H9 (cell line): ENCODE results near the gene EXOC6. TPM values are rescaled to one million over a fixed set of nuclear protein-coding genes. Genes with fewer than 3 reads are reported as not detected.

Source experiments
- DNase-seq: peaks from one replicate; pipeline ENCODE4 v3.0.0-alpha.2; 2017
- H2AFZ ChIP-seq: one replicate; pipeline ENCODE4 v1.6.1; 2013; ENCODE audit warnings: mild to moderate bottlenecking, low read length, control low read depth, moderate library complexity
- H2AK5ac ChIP-seq: 2 replicates; pipeline ENCODE4 v1.6.1; 2013; ENCODE audit warnings: low read length, control low read depth, mixed read lengths; ENCODE audit not compliant: insufficient read length
- H2BK120ac ChIP-seq: one replicate; pipeline ENCODE4 v1.6.1; 2013; ENCODE audit warnings: low read depth, mild to moderate bottlenecking, low read length, control low read depth, inconsistent platforms; ENCODE audit not compliant: poor library complexity, severe bottlenecking
- H2BK12ac ChIP-seq: 2 replicates; pipeline ENCODE4 v1.6.1; 2013; ENCODE audit warnings: low read length, control low read depth, mixed read lengths, low read depth; ENCODE audit not compliant: insufficient read length
- H2BK15ac ChIP-seq: 2 replicates; pipeline ENCODE4 v1.6.1; 2013; ENCODE audit warnings: low read depth, low read length, control low read depth
- H2BK20ac ChIP-seq: one replicate; pipeline ENCODE4 v1.6.1; 2013; ENCODE audit warnings: low read depth, mild to moderate bottlenecking, low read length, control low read depth, inconsistent platforms; ENCODE audit not compliant: poor library complexity, severe bottlenecking
- H2BK5ac ChIP-seq: 2 replicates; pipeline ENCODE4 v1.6.1; 2013; ENCODE audit warnings: low read length, control low read depth, mixed read lengths; ENCODE audit not compliant: insufficient read length
- H3K14ac ChIP-seq: 2 replicates; pipeline ENCODE4 v1.6.1; 2013; ENCODE audit warnings: low read length, control low read depth; ENCODE audit not compliant: insufficient read depth
- H3K18ac ChIP-seq: 2 replicates; pipeline ENCODE4 v1.6.1; 2013; ENCODE audit warnings: low read depth, mild to moderate bottlenecking, mixed read lengths, low read length, control low read depth; ENCODE audit not compliant: insufficient read length
- H3K23ac ChIP-seq: 2 replicates; pipeline ENCODE4 v1.6.1; 2013; ENCODE audit warnings: low read length, control low read depth, mixed read lengths, low read depth; ENCODE audit not compliant: insufficient read length
- H3K23me2 ChIP-seq: 2 replicates; pipeline ENCODE4 v1.6.1; 2013; ENCODE audit warnings: low read depth, mild to moderate bottlenecking, mixed read lengths, low read length, control low read depth; ENCODE audit not compliant: insufficient read length, poor library complexity, severe bottlenecking
- H3K27ac ChIP-seq: 2 replicates; pipeline ENCODE4 v1.5.1; 2013; ENCODE audit warnings: low read length, control low read depth, mixed read lengths, low read depth; ENCODE audit not compliant: insufficient read length
- H3K27me3 ChIP-seq: 2 replicates; pipeline ENCODE4 v1.6.1; 2013; ENCODE audit warnings: low read length, control low read depth, inconsistent platforms; ENCODE audit not compliant: insufficient read depth
- H3K4ac ChIP-seq: 2 replicates; pipeline ENCODE4 v1.6.1; 2013; ENCODE audit warnings: low read depth, mild to moderate bottlenecking, control low read depth, inconsistent platforms, low read length, moderate library complexity
- H3K4me1 ChIP-seq: 2 replicates; pipeline ENCODE4 v1.6.1; 2013; ENCODE audit warnings: low read length, control low read depth, inconsistent platforms; ENCODE audit not compliant: insufficient read depth
- H3K4me2 ChIP-seq: 2 replicates; pipeline ENCODE4 v1.6.1; 2013; ENCODE audit warnings: low read length, control low read depth, mixed read lengths; ENCODE audit not compliant: insufficient read length, insufficient read depth
- H3K56ac ChIP-seq: 2 replicates; pipeline ENCODE4 v1.6.1; 2013; ENCODE audit warnings: low read depth, mild to moderate bottlenecking, mixed read lengths, low read length, control low read depth; ENCODE audit not compliant: insufficient read length
- H3K79me1 ChIP-seq: 2 replicates; pipeline ENCODE4 v1.6.1; 2013; ENCODE audit warnings: low read depth, mild to moderate bottlenecking, moderate library complexity, low read length, control low read depth, inconsistent platforms; ENCODE audit not compliant: insufficient read depth, poor library complexity, severe bottlenecking
- H3K79me2 ChIP-seq: 2 replicates; pipeline ENCODE4 v1.6.1; 2013; ENCODE audit warnings: low read length, control low read depth, inconsistent platforms; ENCODE audit not compliant: insufficient read depth
- H3K9ac ChIP-seq: 2 replicates; pipeline ENCODE4 v1.6.1; 2013; ENCODE audit warnings: low read length, control low read depth, mixed read lengths; ENCODE audit not compliant: insufficient read length; ENCODE audit errors: extremely low read depth
- H3K9me3 ChIP-seq: one replicate; pipeline ENCODE4 v1.6.1; 2013; ENCODE audit warnings: low read depth, low read length, inconsistent platforms; ENCODE audit not compliant: control insufficient read depth
- H3T11ph ChIP-seq: one replicate; pipeline ENCODE4 v1.6.1; 2013; ENCODE audit warnings: mild to moderate bottlenecking, low read length, control low read depth, inconsistent platforms
- H4K20me1 ChIP-seq: one replicate; pipeline ENCODE4 v1.6.1; 2013; ENCODE audit not compliant: control insufficient read depth, insufficient read length, insufficient read depth
- H4K5ac ChIP-seq: 2 replicates; pipeline ENCODE4 v1.6.1; 2013; ENCODE audit warnings: low read depth, mild to moderate bottlenecking, mixed read lengths, low read length, control low read depth; ENCODE audit not compliant: insufficient read length
- H4K8ac ChIP-seq: replicated peaks from 2 replicates; pipeline ENCODE4 v1.6.1; 2013; ENCODE audit warnings: low read length, control low read depth, mixed read lengths, low read depth; ENCODE audit not compliant: insufficient read length
- H4K91ac ChIP-seq: 2 replicates; pipeline ENCODE4 v1.6.1; 2013; ENCODE audit warnings: low read depth, mild to moderate bottlenecking, moderate library complexity, mixed read lengths, low read length, control low read depth; ENCODE audit not compliant: insufficient read length
- H3K27ac Mint-ChIP-seq, 3 experiments: 2 replicates in 2 of 3; 3 replicates in 1 of 3; pipeline ENCODE4 v1.8.0; 2020 to 2021; ENCODE audit warnings: mixed read lengths in 3 of 3, mild to moderate bottlenecking in 1 of 3, moderate library complexity in 1 of 3
- H3K27me3 Mint-ChIP-seq: 2 replicates; pipeline ENCODE4 v1.8.0; 2021; ENCODE audit warnings: low read depth, mild to moderate bottlenecking, moderate library complexity, mixed read lengths
- H3K36me3 Mint-ChIP-seq, 3 experiments: 2 replicates in 2 of 3; 3 replicates in 1 of 3; pipeline ENCODE4 v1.8.0; 2020 to 2021; ENCODE audit warnings: low read depth in 3 of 3, mixed read lengths in 3 of 3; ENCODE audit not compliant: insufficient read depth in 1 of 3
- H3K4me1 Mint-ChIP-seq, 2 experiments: 2 replicates each; pipeline ENCODE4 v1.8.0; 2020; ENCODE audit warnings: mixed read lengths in 2 of 2
- H3K4me3 Mint-ChIP-seq, 2 experiments: 2 replicates in 1 of 2; 3 replicates in 1 of 2; pipeline ENCODE4 v1.8.0; 2020 to 2021; ENCODE audit warnings: mild to moderate bottlenecking in 2 of 2, mixed read lengths in 2 of 2, moderate library complexity in 1 of 2
- H3K9me3 Mint-ChIP-seq, 2 experiments: 2 replicates in 1 of 2; 3 replicates in 1 of 2; pipeline ENCODE4 v1.8.0; 2020; ENCODE audit warnings: mild to moderate bottlenecking in 2 of 2, mixed read lengths in 2 of 2, moderate library complexity in 1 of 2
- CTCF ChIP-seq: fragments of 200-600 bp; sonication (generic); conservative IDR thresholded peaks from 3 replicates; pipeline ENCODE4 v1.8.0; 2021; ENCODE audit warnings: antibody characterized with exemption, mild to moderate bottlenecking
- WGBS: extraction: QIAGEN DNeasy Blood & Tissue Kit; methylation state at CpG from one replicate; pipeline ENCODE4 v1.1.7; 2013; ENCODE audit warnings: missing lambda C conversion rate, low lambda C conversion rate, mixed read lengths; ENCODE audit not compliant: insufficient read length; ENCODE audit errors: extremely low coverage; 5-methylcytosine and 5-hydroxymethylcytosine counted together
- total RNA-seq: library from RNA; stranded (reverse); gene quantifications from 2 replicates; pipeline ENCODE4 v1.2.1, GENCODE V29; 2021

The EXOC6 gene
- total RNA-seq, 1 experiment from 2014 or later = 9.0 TPM

DNA sequence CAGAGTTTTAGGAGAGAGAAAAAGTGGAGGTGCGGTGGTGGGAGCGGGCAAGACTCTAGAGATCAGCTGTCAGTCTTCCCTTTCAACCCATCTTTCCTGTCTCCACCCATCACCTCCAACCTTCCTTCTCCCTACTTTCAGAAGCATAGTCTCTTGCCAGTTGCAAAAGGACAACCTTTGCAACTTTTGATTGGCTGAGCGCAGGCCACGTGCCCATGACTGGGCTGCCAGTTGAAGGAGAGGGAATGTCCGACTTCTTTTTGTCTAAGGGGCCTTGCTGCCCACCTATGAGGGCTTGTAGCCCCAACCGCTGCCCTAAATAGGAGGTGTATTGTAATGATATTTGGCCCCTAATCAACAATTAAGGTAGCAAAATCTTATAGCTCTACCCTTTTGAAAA lies 238.0 kb downstream of the EXOC6 start:
- Histone ChIP-seq H4K91ac (no peak overlapping the region), H3K4me2 (no peak overlapping the region), H3K14ac (no peak overlapping the region), H3T11ph (no peak overlapping the region), H3K27ac (no peak overlapping the region), H4K8ac (no peak overlapping the region), H3K23me2 (no peaks in the 10 kb centered on the region), H3K9me3 (no peaks in the 10 kb centered on the region), H3K79me2 (no peaks in the 10 kb centered on the region), H3K27me3 (no peaks in the 10 kb centered on the region; the same call in 1 of the 2 replicates), H4K20me1 (no peaks in the 10 kb centered on the region), H2BK20ac (no peak overlapping the region), H3K4me1 (peaks cover 5% of the 10 kb centered on the region; the same call in 1 of the 2 replicates), H3K56ac (no peak overlapping the region), H3K9ac (no peak overlapping the region), H2BK5ac (no peak overlapping the region), H2AK5ac (no peak overlapping the region), H2AFZ (no peak overlapping the region), H3K79me1 (no peaks in the 10 kb centered on the region), H3K18ac (no peak overlapping the region), H4K5ac (no peak overlapping the region), H3K4ac (no peak overlapping the region), H3K23ac (no peak overlapping the region), H2BK120ac (no peak overlapping the region), H2BK12ac (no peak overlapping the region), H2BK15ac (no peak overlapping the region)
- H3K27ac Mint-ChIP-seq = no peak overlapping the region
- H3K9me3 Mint-ChIP-seq = peaks cover 0 to 3% of the 10 kb centered on the region in 2 experiments; a peak in 3 of 5 replicates
- WGBS = no CpG with 5 or more reads among the region's 6 CpGs
- no peak overlapping the region for H3K4me3 Mint-ChIP-seq
- peaks cover 31 to 33% of the 10 kb centered on the region in 2 experiments for H3K4me1 Mint-ChIP-seq
- peak; percentile 22 for DNase-seq
- TF ChIP-seq CTCF = no peak
- peaks cover 0 to 5% (median 2%) of the 10 kb centered on the region in 3 experiments; a peak in 3 of 7 replicates for H3K36me3 Mint-ChIP-seq
- H3K27me3 Mint-ChIP-seq = no peaks in the 10 kb centered on the region; the same call in none of the 2 replicates
